ENCODE data around the gene PFN4. TPM values are rescaled to one million over a fixed set of nuclear protein-coding genes. Genes with fewer than 3 reads are reported as not detected.

PFN4 gene
- total RNA-seq, 4 donors from 2014 or later = 0.80 TPM; not detected in 3

- DNase-seq = no peak
- no peaks in the 10 kb centered on the region for H3K27me3 ChIP-seq
- H3K4me1 ChIP-seq = peaks cover 12 to 41% (median 24%) of the 10 kb centered on the region in 4 donors
- 74 to 80% methylated on average over 2 of the region's 2 CpGs for WGBS, 2 donors (ENCODE audit: low coverage in 1 of 2)
- TF ChIP-seq POLR2A (IDR thresholded peaks at IDR 0.05) (no peak), POLR2AphosphoS5 (IDR thresholded peaks at IDR 0.05) (no peak), EP300 (IDR thresholded peaks at IDR 0.05; ENCODE audit: low read depth) (no peak), CTCF (IDR thresholded peaks at IDR 0.05) (no peak)
- H3K4me3 ChIP-seq = no peak overlapping the region
- in situ Hi-C loops (cut with MboI; ENCODE audit: low pct_ligation_motif_present in 1 of 4, low pct_unique_long_range_greater_than_20kb in 1 of 4, low sequenced_read_pairs in 3 of 4) (no loop called here), intact Hi-C loops (cut with DNase I; ENCODE audit: low total_unique reads) (no loop called here)
- H3K9me3 ChIP-seq = no peaks in the 10 kb centered on the region
- H3K36me3 ChIP-seq = peaks cover 0 to 8% (median 0%) of the 10 kb centered on the region in 4 donors
- no peak overlapping the region for H3K27ac ChIP-seq
Measured at GRCh38 chr2:24080701-24081100, 42.4 kb downstream of the PFN4 start.

GRCh38 chr2:24077879-24078278 is 45.3 kb downstream of the PFN4 start:
- peak overlapping the region in 3 of 4 donors; percentile 55 to 60 (median 60) for H3K4me3 ChIP-seq
- in situ Hi-C loops (cut with MboI; ENCODE audit: low pct_ligation_motif_present in 1 of 4, low pct_unique_long_range_greater_than_20kb in 1 of 4, low sequenced_read_pairs in 3 of 4) = loop anchor here in 1 of 4 donors (10.0 kb wide), 1 partner anchor 153 kb away; the partner anchor contains the start of gene ATAD2B

GRCh38 chr2:24077535-24077877 is 45.6 kb downstream of the PFN4 start:
- WGBS, 2 donors (ENCODE audit: low coverage in 1 of 2) = 6 to 23% methylated on average over 2 to 9 of the region's 9 CpGs
- DNase-seq = no peak
- Histone ChIP-seq H3K27ac (peak overlapping the region; percentile 90 to 97 (median 93)), H3K36me3 (peaks cover 0 to 13% (median 4%) of the 10 kb centered on the region in 4 donors), H3K9me3 (no peaks in the 10 kb centered on the region), H3K4me3 (peak overlapping the region; percentile 55 to 62 (median 60)), H3K27me3 (no peaks in the 10 kb centered on the region), H3K4me1 (peaks cover 9 to 37% (median 16%) of the 10 kb centered on the region in 4 donors)
- in situ Hi-C loops (cut with MboI; ENCODE audit: low pct_ligation_motif_present in 1 of 4, low pct_unique_long_range_greater_than_20kb in 1 of 4, low sequenced_read_pairs in 3 of 4) (loop anchor here in 1 of 4 donors (10.0 kb wide), 1 partner anchor 153 kb away; the partner anchor contains the start of gene ATAD2B), intact Hi-C loops (cut with DNase I; ENCODE audit: low total_unique reads) (no loop called here)
- no peak for TF ChIP-seq POLR2A (IDR thresholded peaks at IDR 0.05)
- no peak for TF ChIP-seq POLR2AphosphoS5 (IDR thresholded peaks at IDR 0.05)
- no peak for TF ChIP-seq CTCF (IDR thresholded peaks at IDR 0.05)
- no peak for TF ChIP-seq EP300 (IDR thresholded peaks at IDR 0.05; ENCODE audit: low read depth)

More at GRCh38 chr2:24077879-24078278, 45.3 kb downstream of the PFN4 start:
- no peak for DNase-seq
- peaks cover 0 to 9% (median 4%) of the 10 kb centered on the region in 4 donors for H3K36me3 ChIP-seq
- no peaks in the 10 kb centered on the region for H3K27me3 ChIP-seq
- peak overlapping the region; percentile 90 to 97 (median 93) for H3K27ac ChIP-seq
- no peaks in the 10 kb centered on the region for H3K9me3 ChIP-seq
- intact Hi-C loops (cut with DNase I; ENCODE audit: low total_unique reads) = no loop called here
- H3K4me1 ChIP-seq = peaks cover 12 to 40% (median 17%) of the 10 kb centered on the region in 4 donors
- TF ChIP-seq EP300 (IDR thresholded peaks at IDR 0.05; ENCODE audit: low read depth) (no peak), POLR2AphosphoS5 (IDR thresholded peaks at IDR 0.05) (no peak), POLR2A (IDR thresholded peaks at IDR 0.05) (no peak), CTCF (IDR thresholded peaks at IDR 0.05) (no peak)
- 43 to 65% methylated on average over 1 to 2 of the region's 2 CpGs for WGBS, 2 donors (ENCODE audit: low coverage in 1 of 2)

- in situ Hi-C loops (cut with MboI; ENCODE audit: low pct_ligation_motif_present in 1 of 4, low pct_unique_long_range_greater_than_20kb in 1 of 4, low sequenced_read_pairs in 3 of 4) = loop anchor here in 1 of 4 donors (10.0 kb wide), 1 partner anchor 152 kb away; the partner anchor contains the start of gene ATAD2B
- Histone ChIP-seq H3K4me3 (peak overlapping the region; percentile 55 to 62 (median 60)), H3K36me3 (peaks cover 0 to 18% (median 2%) of the 10 kb centered on the region in 4 donors), H3K4me1 (peaks cover 9 to 31% (median 16%) of the 10 kb centered on the region in 4 donors), H3K27me3 (no peaks in the 10 kb centered on the region), H3K27ac (peak overlapping the region; percentile 90 to 97 (median 93)), H3K9me3 (no peaks in the 10 kb centered on the region)
- DNase-seq = no peak
- intact Hi-C loops (cut with DNase I; ENCODE audit: low total_unique reads) = no loop called here
- TF ChIP-seq CTCF (IDR thresholded peaks at IDR 0.05) (no peak), POLR2AphosphoS5 (IDR thresholded peaks at IDR 0.05) (peak; percentile 38 to 69 (median 67)), POLR2A (IDR thresholded peaks at IDR 0.05) (peak; percentile 87)
- WGBS, 2 donors (ENCODE audit: low coverage in 1 of 2) = 1% methylated on average over 40 of the region's 41 CpGs; no CpG with 5 or more reads in 1 of the 2 donors
Measured at GRCh38 chr2:24076849-24077534, 46.1 kb downstream of the PFN4 start.
